DOHH2 (cell line): ENCODE data around the gene EIF3B.

ENCODE experiments used
- CTCF ChIP-seq: fragments of 200-600 bp; sonication (generic); IDR thresholded peaks from one replicate; pipeline ENCODE4 v1.5.1; 2014; ENCODE audit warnings: antibody characterized with exemption, mild to moderate bottlenecking, low read depth, low read length; ENCODE audit not compliant: poor library complexity, severe bottlenecking
- EZH2phosphoT487 ChIP-seq: fragments of 200-600 bp; sonication (generic); IDR thresholded peaks from 2 replicates; pipeline ENCODE4 v1.6.1; 2017; ENCODE audit warnings: borderline replicate concordance, mild to moderate bottlenecking, antibody characterized with exemption, low read length, moderate library complexity, mixed read lengths

- no peak for TF ChIP-seq CTCF
- no peak for TF ChIP-seq EZH2phosphoT487
Observed at GRCh38 chr7:2372724-2373123, 18.1 kb downstream of the EIF3B start.
